Measurements from ENCODE around the gene JAKMIP1.

Gene JAKMIP1

GRCh38 chr4:6086846-6087245, 113.5 kb downstream of the JAKMIP1 start:
- no peak for FAIRE-seq

GRCh38 chr4:6085691-6086628, 114.4 kb downstream of the JAKMIP1 start:
- FAIRE-seq: no peak

GRCh38 chr4:6085028-6085690, 115.2 kb downstream of the JAKMIP1 start:
- FAIRE-seq: no peak

GRCh38 chr4:6079965-6080364, 120.4 kb downstream of the JAKMIP1 start:
- FAIRE-seq: no peak

GRCh38 chr4:6078560-6078959, 121.8 kb downstream of the JAKMIP1 start:
- no peak for FAIRE-seq

GRCh38 chr4:6076391-6076790, 124.0 kb downstream of the JAKMIP1 start:
- no peak for FAIRE-seq

GRCh38 chr4:6074758-6075157, 125.6 kb downstream of the JAKMIP1 start:
- FAIRE-seq: no peak

- FAIRE-seq: no peak
These were observed 128.2 kb downstream of the JAKMIP1 start for GRCh38 chr4:6071959-6072720.

GRCh38 chr4:6071191-6071958, 129.0 kb downstream of the JAKMIP1 start:
- FAIRE-seq: no peak

GRCh38 chr4:6069845-6070709, 130.3 kb downstream of the JAKMIP1 start:
- FAIRE-seq: no peak

GRCh38 chr4:6068986-6069385, 131.4 kb downstream of the JAKMIP1 start:
- no peak for FAIRE-seq

- FAIRE-seq: no peak
These were observed 134.3 kb downstream of the JAKMIP1 start for GRCh38 chr4:6065934-6066590.

GRCh38 chr4:6065166-6065565, 135.2 kb downstream of the JAKMIP1 start:
- FAIRE-seq: no peak

- FAIRE-seq: no peak
These were observed 136.0 kb downstream of the JAKMIP1 start for GRCh38 chr4:6064383-6064782.

GRCh38 chr4:6063684-6064083, 136.7 kb downstream of the JAKMIP1 start:
- FAIRE-seq: no peak

- FAIRE-seq: no peak
These were observed 138.2 kb downstream of the JAKMIP1 start for GRCh38 chr4:6062133-6062532.

- FAIRE-seq: no peak
These were observed 141.0 kb downstream of the JAKMIP1 start for GRCh38 chr4:6059375-6059805.

- no peak for FAIRE-seq
These were observed 141.6 kb downstream of the JAKMIP1 start for GRCh38 chr4:6058531-6059374.

GRCh38 chr4:6056976-6057766, 143.2 kb downstream of the JAKMIP1 start:
- no peak for FAIRE-seq

Data from TTC549 (cell line).